Measurements from ENCODE around the gene PIM1.

DNA sequence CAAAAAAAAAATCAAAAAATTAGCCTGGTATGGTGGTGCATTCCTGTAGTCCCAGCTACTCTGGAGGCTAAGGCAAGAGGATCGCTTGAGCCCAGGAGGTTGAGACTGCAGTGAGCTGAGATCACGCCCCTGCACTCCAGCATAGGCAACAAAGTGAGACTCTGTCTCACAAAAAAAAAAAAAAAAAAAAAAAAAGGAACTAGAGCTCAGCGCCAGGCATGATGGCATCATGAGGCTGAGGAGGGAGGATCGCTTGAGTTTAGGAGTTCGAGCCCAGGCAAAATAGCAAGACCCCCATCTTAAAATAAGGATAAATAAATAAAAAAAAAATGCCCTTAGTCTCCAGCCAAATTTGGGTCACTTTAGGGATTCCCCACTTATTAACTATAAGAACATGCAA is 40.4 kb upstream of the PIM1 start:
- no peak for TF ChIP-seq POLR2A (IDR thresholded peaks at IDR 0.05)
- TF ChIP-seq, protein P1, sequence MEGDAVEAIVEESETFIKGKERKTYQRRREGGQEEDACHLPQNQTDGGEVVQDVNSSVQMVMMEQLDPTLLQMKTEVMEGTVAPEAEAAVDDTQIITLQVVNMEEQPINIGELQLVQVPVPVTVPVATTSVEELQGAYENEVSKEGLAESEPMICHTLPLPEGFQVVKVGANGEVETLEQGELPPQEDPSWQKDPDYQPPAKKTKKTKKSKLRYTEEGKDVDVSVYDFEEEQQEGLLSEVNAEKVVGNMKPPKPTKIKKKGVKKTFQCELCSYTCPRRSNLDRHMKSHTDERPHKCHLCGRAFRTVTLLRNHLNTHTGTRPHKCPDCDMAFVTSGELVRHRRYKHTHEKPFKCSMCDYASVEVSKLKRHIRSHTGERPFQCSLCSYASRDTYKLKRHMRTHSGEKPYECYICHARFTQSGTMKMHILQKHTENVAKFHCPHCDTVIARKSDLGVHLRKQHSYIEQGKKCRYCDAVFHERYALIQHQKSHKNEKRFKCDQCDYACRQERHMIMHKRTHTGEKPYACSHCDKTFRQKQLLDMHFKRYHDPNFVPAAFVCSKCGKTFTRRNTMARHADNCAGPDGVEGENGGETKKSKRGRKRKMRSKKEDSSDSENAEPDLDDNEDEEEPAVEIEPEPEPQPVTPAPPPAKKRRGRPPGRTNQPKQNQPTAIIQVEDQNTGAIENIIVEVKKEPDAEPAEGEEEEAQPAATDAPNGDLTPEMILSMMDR (IDR thresholded peaks at IDR 0.05), result no peak

All from lower leg skin (tissue), 3 donors.